ENCODE data around the gene SLC36A3.

GRCh38 chr5:151345808-151346478, 42.4 kb upstream of the SLC36A3 start:
- TF ChIP-seq CTCF (IDR thresholded peaks at IDR 0.05) (no peak), POLR2A (IDR thresholded peaks at IDR 0.05; ENCODE audit: low read depth) (no peak), EP300 (IDR thresholded peaks at IDR 0.05) (no peak), POLR2AphosphoS5 (IDR thresholded peaks at IDR 0.05) (no peak)
